ENCODE data around the gene NSMF. TPM values are rescaled to one million over a fixed set of nuclear protein-coding genes. Genes with fewer than 3 reads are reported as not detected.

The NSMF gene, protein sequence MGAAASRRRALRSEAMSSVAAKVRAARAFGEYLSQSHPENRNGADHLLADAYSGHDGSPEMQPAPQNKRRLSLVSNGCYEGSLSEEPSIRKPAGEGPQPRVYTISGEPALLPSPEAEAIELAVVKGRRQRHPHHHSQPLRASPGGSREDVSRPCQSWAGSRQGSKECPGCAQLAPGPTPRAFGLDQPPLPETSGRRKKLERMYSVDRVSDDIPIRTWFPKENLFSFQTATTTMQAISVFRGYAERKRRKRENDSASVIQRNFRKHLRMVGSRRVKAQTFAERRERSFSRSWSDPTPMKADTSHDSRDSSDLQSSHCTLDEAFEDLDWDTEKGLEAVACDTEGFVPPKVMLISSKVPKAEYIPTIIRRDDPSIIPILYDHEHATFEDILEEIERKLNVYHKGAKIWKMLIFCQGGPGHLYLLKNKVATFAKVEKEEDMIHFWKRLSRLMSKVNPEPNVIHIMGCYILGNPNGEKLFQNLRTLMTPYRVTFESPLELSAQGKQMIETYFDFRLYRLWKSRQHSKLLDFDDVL
- 10 to 100 TPM; 21.8 to 39.0 (median 25.5) TPM for total RNA-seq
- 10 to 100 TPM; 21.8 to 49.3 (median 26.7) TPM for polyA plus RNA-seq
- long read RNA-seq, donor 1, partial matches to known transcripts = 6 of 8 reads
- long read RNA-seq, donor 1, other reads (novel, unspliced or antisense) = 0 of 8 reads
- long read RNA-seq, donor 2, partial matches to known transcripts = 0 of 2 reads
- long read RNA-seq, donor 2, other reads (novel, unspliced or antisense) = 0 of 2 reads

DNA sequence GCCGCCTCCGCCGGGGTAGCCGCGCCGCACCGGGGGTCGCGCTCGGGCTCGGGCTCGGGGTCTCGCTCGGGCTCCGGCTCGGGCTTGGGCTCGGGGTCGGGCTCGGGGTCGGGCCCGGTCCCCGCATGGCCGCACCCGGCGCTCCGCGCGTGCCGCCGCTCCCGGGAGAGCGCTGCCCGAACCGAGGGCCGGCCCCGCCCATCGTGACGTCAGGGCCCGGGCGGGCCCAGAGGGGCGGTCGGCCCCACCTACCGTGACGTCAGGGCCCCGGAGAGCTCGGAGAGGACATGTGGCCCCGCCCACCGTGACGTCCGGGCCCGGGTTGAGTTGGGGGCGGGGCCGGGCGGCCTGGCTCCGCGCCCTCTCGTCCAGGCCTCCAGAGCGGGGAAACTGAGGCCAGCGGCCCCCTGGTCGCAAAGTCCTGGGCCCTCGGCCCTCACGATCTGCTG is at the start of gene NSMF:
Gene NSMF (minus strand): TSS at position 183 of the 449 bp plus-strand sequence. CDS start 232 bp downstream, outside the sequence.
- Histone ChIP-seq H3K4me1 (peaks cover 36 to 85% (median 63%) of the 10 kb centered on the region in 6 donors), H3K4me3 (peak within 1 kb of the TSS; percentile 43 to 72 (median 50)), H3K9me3 (no peaks in the 10 kb centered on the region), H3K27me3 (replicated peaks in 1 of 7) (peaks cover 0 to 19% (median 0%) of the 10 kb centered on the region in 7 donors), H3K36me3 (peaks cover 0 to 28% (median 0%) of the 10 kb centered on the region in 6 donors), H3K27ac (peak within 1 kb of the TSS; percentile 61 to 89 (median 75))
- WGBS, 5 donors = 0 to 1% (median 1%) methylated on average over 9 to 62 of the region's 62 CpGs; no CpG with 5 or more reads in 1 of the 5 donors
- DNase-seq = peak; percentile 98
- intact Hi-C loops (cut with DNase I; ENCODE audit: low total_unique reads) = no loop called here
- peak; percentile 84 to 87 (median 86) for TF ChIP-seq POLR2AphosphoS5 (IDR thresholded peaks at IDR 0.05)
- TF ChIP-seq, protein P1, sequence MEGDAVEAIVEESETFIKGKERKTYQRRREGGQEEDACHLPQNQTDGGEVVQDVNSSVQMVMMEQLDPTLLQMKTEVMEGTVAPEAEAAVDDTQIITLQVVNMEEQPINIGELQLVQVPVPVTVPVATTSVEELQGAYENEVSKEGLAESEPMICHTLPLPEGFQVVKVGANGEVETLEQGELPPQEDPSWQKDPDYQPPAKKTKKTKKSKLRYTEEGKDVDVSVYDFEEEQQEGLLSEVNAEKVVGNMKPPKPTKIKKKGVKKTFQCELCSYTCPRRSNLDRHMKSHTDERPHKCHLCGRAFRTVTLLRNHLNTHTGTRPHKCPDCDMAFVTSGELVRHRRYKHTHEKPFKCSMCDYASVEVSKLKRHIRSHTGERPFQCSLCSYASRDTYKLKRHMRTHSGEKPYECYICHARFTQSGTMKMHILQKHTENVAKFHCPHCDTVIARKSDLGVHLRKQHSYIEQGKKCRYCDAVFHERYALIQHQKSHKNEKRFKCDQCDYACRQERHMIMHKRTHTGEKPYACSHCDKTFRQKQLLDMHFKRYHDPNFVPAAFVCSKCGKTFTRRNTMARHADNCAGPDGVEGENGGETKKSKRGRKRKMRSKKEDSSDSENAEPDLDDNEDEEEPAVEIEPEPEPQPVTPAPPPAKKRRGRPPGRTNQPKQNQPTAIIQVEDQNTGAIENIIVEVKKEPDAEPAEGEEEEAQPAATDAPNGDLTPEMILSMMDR (IDR thresholded peaks at IDR 0.05 in 8 of 11, conservative IDR thresholded peaks at IDR 0.05 in 3 of 11) = no peak
- peak in 1 of 3 donors; percentile 31 for TF ChIP-seq POLR2A (IDR thresholded peaks at IDR 0.05)

DNA sequence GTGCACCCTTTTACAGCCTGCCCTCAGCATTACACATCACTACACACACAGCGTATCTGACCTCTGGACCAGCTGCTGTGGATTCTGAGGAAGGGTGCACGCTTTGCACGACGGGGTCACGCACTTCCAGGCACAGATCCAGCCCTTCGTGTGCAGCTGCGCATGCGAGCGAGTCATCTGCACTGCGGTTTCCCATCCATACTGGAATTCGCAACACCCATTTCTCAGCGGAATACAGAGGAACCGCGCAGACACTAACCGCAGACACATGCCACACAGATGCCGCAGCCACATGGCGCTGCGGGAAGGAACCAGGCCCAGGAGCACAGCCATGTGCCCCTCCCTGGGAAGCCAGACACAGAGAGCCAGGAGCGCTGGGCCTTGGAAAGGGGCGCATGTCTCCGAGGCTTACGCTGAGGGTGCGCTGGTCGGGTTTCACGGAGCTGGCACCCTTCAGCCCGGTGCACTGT is 47.6 kb upstream of the NSMF start:
- peak; percentile 56 for DNase-seq
- TF ChIP-seq, protein P1 (IDR thresholded peaks at IDR 0.05 in 8 of 11, conservative IDR thresholded peaks at IDR 0.05 in 3 of 11) = no peak
- TF ChIP-seq POLR2AphosphoS5 (IDR thresholded peaks at IDR 0.05) (no peak), POLR2A (IDR thresholded peaks at IDR 0.05) (no peak)
- Histone ChIP-seq H3K4me3 (no peak overlapping the region), H3K27ac (no peak overlapping the region), H3K9me3 (peaks cover 0 to 5% (median 0%) of the 10 kb centered on the region in 8 donors), H3K36me3 (peaks cover 0 to 9% (median 0%) of the 10 kb centered on the region in 6 donors), H3K4me1 (no peaks in the 10 kb centered on the region), H3K27me3 (replicated peaks in 1 of 7) (no peaks in the 10 kb centered on the region)
- 86 to 94% (median 90%) methylated on average over 22 to 26 of the region's 26 CpGs for WGBS, 5 donors
- intact Hi-C loops (cut with DNase I; ENCODE audit: low total_unique reads) = no loop called here

DNA sequence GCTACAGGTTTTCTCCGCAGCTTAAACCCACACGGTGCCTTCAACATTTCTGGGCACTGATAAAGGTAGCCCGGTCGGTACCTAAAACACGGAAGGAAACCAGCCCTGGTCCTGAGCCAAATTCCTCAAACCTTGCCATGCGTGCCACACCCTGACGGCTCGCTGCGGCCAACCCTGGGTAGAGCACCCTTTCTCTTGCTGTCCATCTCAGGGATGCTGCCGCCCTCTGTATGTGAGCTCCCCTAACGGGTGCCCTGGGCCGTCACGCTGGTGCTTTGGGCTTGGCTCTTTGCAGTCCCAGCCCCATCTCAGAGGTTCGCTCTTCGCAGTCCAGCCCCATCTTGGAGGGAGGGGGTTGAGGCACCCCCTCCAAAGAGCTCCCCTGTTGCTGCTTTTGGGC is 47.1 kb upstream of the NSMF start:
- H3K4me3 ChIP-seq = no peak overlapping the region
- H3K4me1 ChIP-seq = no peaks in the 10 kb centered on the region
- H3K27ac ChIP-seq = no peak overlapping the region
- H3K27me3 ChIP-seq (replicated peaks in 1 of 7) = no peaks in the 10 kb centered on the region
- TF ChIP-seq, protein P1 (IDR thresholded peaks at IDR 0.05 in 8 of 11, conservative IDR thresholded peaks at IDR 0.05 in 3 of 11) = no peak
- no peak for TF ChIP-seq POLR2A (IDR thresholded peaks at IDR 0.05)
- TF ChIP-seq POLR2AphosphoS5 (IDR thresholded peaks at IDR 0.05) = no peak
- 76 to 96% (median 87%) methylated on average over 15 of the region's 15 CpGs for WGBS, 5 donors
- peaks cover 0 to 5% (median 0%) of the 10 kb centered on the region in 8 donors for H3K9me3 ChIP-seq
- DNase-seq = peak; percentile 41
- peaks cover 0 to 12% (median 0%) of the 10 kb centered on the region in 6 donors for H3K36me3 ChIP-seq
- intact Hi-C loops (cut with DNase I; ENCODE audit: low total_unique reads) = no loop called here
